ENCODE measurements around the gene PLEKHA7.

DNA sequence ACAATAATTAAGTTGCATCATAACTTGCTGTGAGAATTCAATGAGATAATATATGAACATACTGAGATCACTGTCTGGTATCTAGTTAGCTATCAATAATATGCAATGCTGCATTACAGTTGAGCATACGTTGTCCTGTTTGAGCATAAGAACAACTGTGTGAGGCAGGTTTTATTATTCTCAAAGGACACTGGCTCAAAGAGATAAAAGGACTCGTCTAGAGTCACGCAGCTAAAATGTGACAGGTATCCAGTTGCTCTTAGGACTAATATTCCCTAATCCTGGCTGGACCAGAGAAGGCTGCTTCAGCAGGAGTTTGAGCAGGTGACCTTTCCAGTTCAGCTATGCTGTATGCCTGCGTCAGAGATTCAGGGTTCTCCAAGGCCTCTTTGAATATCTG lies 92.5 kb downstream of the PLEKHA7 start:
- no peak for TF ChIP-seq EZH2phosphoT487 (IDR thresholded peaks at IDR 0.05; ENCODE audit: borderline replicate concordance, low read length)
- TF ChIP-seq, protein P1, sequence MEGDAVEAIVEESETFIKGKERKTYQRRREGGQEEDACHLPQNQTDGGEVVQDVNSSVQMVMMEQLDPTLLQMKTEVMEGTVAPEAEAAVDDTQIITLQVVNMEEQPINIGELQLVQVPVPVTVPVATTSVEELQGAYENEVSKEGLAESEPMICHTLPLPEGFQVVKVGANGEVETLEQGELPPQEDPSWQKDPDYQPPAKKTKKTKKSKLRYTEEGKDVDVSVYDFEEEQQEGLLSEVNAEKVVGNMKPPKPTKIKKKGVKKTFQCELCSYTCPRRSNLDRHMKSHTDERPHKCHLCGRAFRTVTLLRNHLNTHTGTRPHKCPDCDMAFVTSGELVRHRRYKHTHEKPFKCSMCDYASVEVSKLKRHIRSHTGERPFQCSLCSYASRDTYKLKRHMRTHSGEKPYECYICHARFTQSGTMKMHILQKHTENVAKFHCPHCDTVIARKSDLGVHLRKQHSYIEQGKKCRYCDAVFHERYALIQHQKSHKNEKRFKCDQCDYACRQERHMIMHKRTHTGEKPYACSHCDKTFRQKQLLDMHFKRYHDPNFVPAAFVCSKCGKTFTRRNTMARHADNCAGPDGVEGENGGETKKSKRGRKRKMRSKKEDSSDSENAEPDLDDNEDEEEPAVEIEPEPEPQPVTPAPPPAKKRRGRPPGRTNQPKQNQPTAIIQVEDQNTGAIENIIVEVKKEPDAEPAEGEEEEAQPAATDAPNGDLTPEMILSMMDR (IDR thresholded peaks at IDR 0.05; ENCODE audit: low read depth, low read length, poor library complexity, severe bottlenecking) = no peak

All from DOHH2 (cell line).